Mucosa of descending colon (tissue), 3 donors: ENCODE measurements around the gene SLC49A4. TPM values are rescaled to one million over a fixed set of nuclear protein-coding genes. Genes with fewer than 3 reads are reported as not detected.

ENCODE experiments used
- ATAC-seq: fragments of 200-7000 bp; cut with Tn5 transposase; one replicate; pipeline ENCODE4 v1.9.1; 2020; ENCODE audit warnings: mild to moderate bottlenecking, moderate library complexity
- DNase-seq, 3 donors: peaks; one replicate each; pipeline ENCODE4 v3.0.0-alpha.2; 2020
- H3K36me3 ChIP-seq: fragments of 200-600 bp; one replicate; pipeline ENCODE4 v1.8.0; 2021; ENCODE audit warnings: low read depth, mild to moderate bottlenecking
- H3K4me1 ChIP-seq: fragments of 200-600 bp; one replicate; pipeline ENCODE4 v1.8.0; 2021; ENCODE audit warnings: low read depth, mild to moderate bottlenecking
- H3K4me3 ChIP-seq: fragments of 200-600 bp; one replicate; pipeline ENCODE4 v1.8.0; 2021; ENCODE audit warnings: mild to moderate bottlenecking
- H3K9me3 ChIP-seq: fragments of 200-600 bp; one replicate; pipeline ENCODE4 v1.8.0; 2021; ENCODE audit warnings: mild to moderate bottlenecking
- CTCF ChIP-seq: fragments of 200-600 bp; IDR thresholded peaks from one replicate; pipeline ENCODE4 v1.8.0; 2022; ENCODE audit warnings: antibody characterized with exemption, mild to moderate bottlenecking
- intact Hi-C, 2 donors: fragments of 100-400 bp; cut with DNase I in 1 of 2; cut with micrococcal nuclease in 1 of 2; formaldehyde crosslinking; loops; one replicate each; pipeline versions ENCODE4 v1.11.0 to v1.11.1; 2022; cut with DNase I, micrococcal nuclease
- total RNA-seq, 3 donors: library from RNA; stranded (reverse); fragmentation: NEBNext Ultra II Directional in 2 of 3; extraction: Animal tissue kit (Norgen Biotek cat#: 25700) in 2 of 3; gene quantifications; one replicate each; pipeline versions ENCODE4 v1.2.1 to v1.2.4, GENCODE V29; 2021 to 2023
- donor health status: DM: no; HTN: no; CAD: no; lungs with moderate emphysema.
- donor health status: DM: no; HTN: no; CAD: no.
- donor health status: DM: no; HTN: yes; CAD: no.

Gene SLC49A4
- total RNA-seq, 3 donors from 2014 or later, result 16.4 to 27.7 (median 22.9) TPM

GRCh38 chr3:122770521-122771202 lies 24.2 kb upstream of the SLC49A4 start:
- no peak for TF ChIP-seq CTCF
- intact Hi-C loops, result no loop called here

GRCh38 chr3:122772827-122773226 lies 22.0 kb upstream of the SLC49A4 start:
- no peak for ATAC-seq
- Histone ChIP-seq H3K36me3 (no peaks in the 10 kb centered on the region), H3K4me1 (no peaks in the 10 kb centered on the region), H3K9me3 (no peaks in the 10 kb centered on the region), H3K4me3 (no peak overlapping the region)
- no peak for DNase-seq
- TF ChIP-seq CTCF, result no peak
- intact Hi-C loops, result no loop called here

More at GRCh38 chr3:122770521-122771202, 24.2 kb upstream of the SLC49A4 start:
- no peaks in the 10 kb centered on the region for H3K36me3 ChIP-seq
- H3K9me3 ChIP-seq, result no peaks in the 10 kb centered on the region
- H3K4me1 ChIP-seq, result no peaks in the 10 kb centered on the region
- H3K4me3 ChIP-seq, result no peak overlapping the region
- DNase-seq (no peak), ATAC-seq (no peak)

DNA sequence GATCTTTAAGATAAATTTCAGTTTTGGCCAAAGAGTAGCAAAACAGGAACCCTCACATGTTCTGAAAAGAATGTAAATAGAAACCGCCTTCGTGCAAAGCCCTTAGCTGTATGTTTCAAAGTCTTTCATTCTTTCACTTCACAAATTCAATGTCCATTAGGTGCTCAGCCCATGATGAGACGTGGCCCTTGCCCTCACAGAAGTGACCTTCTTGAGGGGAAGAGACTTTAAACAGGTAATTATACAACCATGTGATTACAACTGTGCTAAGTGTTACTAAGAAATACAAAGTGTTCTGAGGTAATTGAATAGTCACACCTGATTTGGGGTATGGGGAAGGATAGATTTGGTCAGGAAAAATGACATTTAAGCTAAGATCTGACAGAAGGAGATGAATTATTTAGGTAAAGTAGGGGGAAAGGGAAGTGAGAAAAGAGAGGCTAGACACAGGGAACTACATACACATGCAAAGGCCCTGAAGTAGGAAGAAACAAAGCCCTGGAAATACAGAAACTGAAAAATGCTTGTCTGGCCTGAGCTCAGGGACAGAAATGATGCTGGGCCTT lies 20.8 kb upstream of the SLC49A4 start:
- TF ChIP-seq CTCF, result no peak
- no peaks in the 10 kb centered on the region for H3K4me1 ChIP-seq
- no peaks in the 10 kb centered on the region for H3K9me3 ChIP-seq
- no peak overlapping the region for H3K4me3 ChIP-seq
- ATAC-seq (peak; percentile 32), DNase-seq (no peak)
- no peaks in the 10 kb centered on the region for H3K36me3 ChIP-seq
- intact Hi-C loops, result no loop called here

DNA sequence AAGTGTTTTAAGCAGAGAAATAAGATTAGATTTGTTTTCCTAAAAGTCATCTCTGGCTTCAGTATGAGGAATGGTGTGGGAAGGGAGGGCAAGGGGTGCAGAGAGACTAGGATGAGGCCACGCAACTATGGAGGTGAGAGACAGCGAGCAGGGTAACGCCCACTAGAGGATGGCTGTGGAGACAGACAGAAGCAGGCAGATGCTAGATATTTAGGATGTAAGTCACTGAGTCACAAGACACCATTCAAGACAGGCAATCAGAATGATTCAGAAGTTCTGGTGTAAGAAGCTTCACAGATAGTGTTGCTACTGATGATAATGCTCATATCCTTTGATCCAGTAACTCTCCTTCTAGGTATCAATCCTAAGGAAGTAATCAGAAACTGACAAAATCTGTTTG lies 20.3 kb upstream of the SLC49A4 start:
- ATAC-seq (no peak), DNase-seq (no peak)
- Histone ChIP-seq H3K4me1 (no peaks in the 10 kb centered on the region), H3K4me3 (no peak overlapping the region), H3K9me3 (no peaks in the 10 kb centered on the region), H3K36me3 (no peaks in the 10 kb centered on the region)
- TF ChIP-seq CTCF, result no peak
- intact Hi-C loops, result no loop called here

DNA sequence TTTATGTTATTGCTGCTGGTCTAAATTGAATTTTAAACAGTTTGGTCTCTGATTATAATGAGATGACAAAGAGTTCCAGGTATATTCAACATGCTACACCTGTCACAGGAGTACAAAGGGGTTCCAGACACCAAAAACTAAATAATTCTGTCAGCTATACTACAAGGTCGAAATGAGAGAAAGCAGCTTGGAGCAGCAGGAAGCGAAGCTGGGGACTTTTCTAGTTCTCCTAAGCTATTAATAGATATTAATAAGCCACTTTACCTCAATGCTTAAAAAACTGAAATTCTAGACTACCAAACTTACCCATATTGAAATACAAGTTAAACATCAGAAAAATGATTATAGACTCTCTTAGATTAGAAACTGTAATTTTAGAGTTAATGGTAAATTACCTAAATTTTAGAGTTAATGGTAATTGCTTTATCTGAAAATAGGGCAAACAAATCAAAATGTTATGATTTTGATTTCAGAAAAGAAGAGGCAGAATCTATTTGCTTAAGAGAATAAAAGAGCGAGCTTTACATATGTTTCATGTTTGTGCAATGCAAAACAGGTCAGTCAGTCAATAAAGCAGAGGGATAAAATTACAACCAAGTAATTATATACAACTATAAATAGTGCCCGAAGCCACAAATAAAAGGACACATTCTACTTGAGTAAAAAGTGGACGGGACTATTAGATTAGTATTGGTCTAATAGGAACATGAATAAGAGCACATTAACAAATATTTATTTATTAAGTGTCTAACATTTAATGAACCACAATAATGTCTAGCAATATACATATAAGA lies 18.0 kb upstream of the SLC49A4 start:
- no peak for TF ChIP-seq CTCF
- Histone ChIP-seq H3K4me1 (no peaks in the 10 kb centered on the region), H3K9me3 (no peaks in the 10 kb centered on the region), H3K4me3 (no peak overlapping the region), H3K36me3 (no peaks in the 10 kb centered on the region)
- ATAC-seq (no peak), DNase-seq (no peak)
- intact Hi-C loops, result no loop called here
